ENCODE results near the gene DOCK7. TPM values are rescaled to one million over a fixed set of nuclear protein-coding genes. Genes with fewer than 3 reads are reported as not detected.
A peak's percentile ranks its signal among the peaks of the same experiment; 100 is the strongest.

The DOCK7 gene
- total and polyA plus RNA-seq, 2 of the 8 experiments (the other 6 are each of a cell fraction or from before 2014, with no cell fraction given): 10.2 to 33.7 TPM

- Histone ChIP-seq H3K14ac (ENCODE audit: insufficient read length) (no peak overlapping the region), H2BK20ac (ENCODE audit: low read length) (no peak overlapping the region), H2BK12ac (ENCODE audit: low read depth, low read length) (no peak overlapping the region), H3K9ac (replicated peaks in 1 of 4; ENCODE audit: extremely low read depth in 1 of 4, low read depth in 3 of 4, low read length in 3 of 4) (no peak overlapping the region), H2BK15ac (ENCODE audit: low read length) (no peak overlapping the region), H3K36me3 (ENCODE audit: control insufficient read depth in 2 of 4, insufficient read depth in 4 of 4, low read length in 3 of 4) (peaks cover 0 to 7% (median 2%) of the 10 kb centered on the region in 4 experiments; a peak in 3 of 8 replicates), H3K4me3 (ENCODE audit: extremely low read depth in 1 of 4, insufficient read depth in 2 of 4, low read depth in 3 of 4, low read length in 4 of 4) (no peak overlapping the region), H4K20me1 (replicated peaks in 1 of 2; ENCODE audit: control insufficient read depth in 1 of 2, insufficient read depth in 2 of 2, low read length in 2 of 2) (no peaks in the 10 kb centered on the region), H3K9me3 (ENCODE audit: insufficient read depth in 2 of 2, low read depth in 1 of 2, low read length in 1 of 2) (no peaks in the 10 kb centered on the region), H3K56ac (replicated peaks; ENCODE audit: insufficient read length, low read depth, low read length) (no peak overlapping the region), H4K91ac (replicated peaks; ENCODE audit: insufficient read length, low read length) (no peak overlapping the region), H3K4ac (replicated peaks; ENCODE audit: insufficient read length, low read depth, low read length) (no peak overlapping the region), H2AK5ac (ENCODE audit: low read depth, low read length) (no peak overlapping the region), H3K27ac (ENCODE audit: low read depth, low read length) (no peak overlapping the region), H3K4me2 (ENCODE audit: insufficient read depth in 1 of 2, low read depth in 2 of 2, low read length in 2 of 2) (no peak overlapping the region), H3K4me1 (replicated peaks in 1 of 4; ENCODE audit: control insufficient read depth in 3 of 4, insufficient read depth in 4 of 4, low read length in 3 of 4) (no peaks in the 10 kb centered on the region), H3K79me2 (ENCODE audit: control insufficient read depth in 1 of 2, insufficient read depth in 2 of 2, low read length in 2 of 2) (no peaks in the 10 kb centered on the region), H3K27me3 (replicated peaks in 1 of 4; ENCODE audit: control insufficient read depth in 3 of 4, extremely low read depth in 1 of 4, insufficient read depth in 3 of 4, low read length in 3 of 4) (no peaks in the 10 kb centered on the region), H3K79me1 (ENCODE audit: low read depth, low read length) (no peaks in the 10 kb centered on the region), H4K8ac (ENCODE audit: extremely low read depth, insufficient read depth, low read length) (no peak overlapping the region), H2AFZ (ENCODE audit: low read length) (no peak overlapping the region), H2BK5ac (ENCODE audit: low read depth, low read length) (no peak overlapping the region), H3K23me2 (ENCODE audit: low read depth, low read length) (no peaks in the 10 kb centered on the region), H4K5ac (ENCODE audit: insufficient read length, low read depth, low read length) (no peak overlapping the region), H3K23ac (ENCODE audit: insufficient read length) (no peak overlapping the region), H3K18ac (ENCODE audit: extremely low read depth, low read length) (no peak overlapping the region), H2BK120ac (replicated peaks; ENCODE audit: low read depth, low read length) (no peak overlapping the region)
- DNase-seq (ENCODE audit: low read depth in 1 of 2, low spot score in 2 of 2) (no peak), FAIRE-seq (peak; percentile 57)
- 93% methylated on average over 6 of the region's 6 CpGs; no CpG with 5 or more reads in 1 of the 2 experiments for WGBS, 2 experiments (ENCODE audit: extremely low coverage in 1 of 2, insufficient coverage in 1 of 2, insufficient read length in 1 of 2, insufficient replicate concordance in 2 of 2, low coverage in 1 of 2, low lambda C conversion rate in 2 of 2, missing lambda C conversion rate in 1 of 2)
- TF ChIP-seq ASH2L (IDR thresholded peaks at IDR 0.05; ENCODE audit: low read length): no peak
- no peak for TF ChIP-seq EGR1 (IDR thresholded peaks at IDR 0.05; ENCODE audit: borderline replicate concordance, low read depth, low read length)
- no peak for TF ChIP-seq TAF1 (IDR thresholded peaks at IDR 0.05; ENCODE audit: low read depth, low read length)
- TF ChIP-seq BACH1 (IDR thresholded peaks at IDR 0.05; ENCODE audit: low read length): no peak
- no peak for TF ChIP-seq YY1 (IDR thresholded peaks at IDR 0.05; ENCODE audit: low read depth, low read length)
- no peak for TF ChIP-seq RBBP5 (IDR thresholded peaks at IDR 0.05; ENCODE audit: borderline replicate concordance, low read depth, low read length)
- no peak for TF ChIP-seq KDM5A (IDR thresholded peaks at IDR 0.05; ENCODE audit: low read length)
- no peak for TF ChIP-seq EZH2 (IDR thresholded peaks at IDR 0.05; ENCODE audit: low read depth, low read length, severe bottlenecking)
- no peak for TF ChIP-seq BCL11A (IDR thresholded peaks at IDR 0.05; ENCODE audit: low read depth in 2 of 2, low read length in 2 of 2)
- no peak for TF ChIP-seq SIN3A (conservative IDR thresholded peaks at IDR 0.05 in 1 of 2, IDR thresholded peaks at IDR 0.05 in 1 of 2; ENCODE audit: low read depth in 1 of 2, low read length in 2 of 2)
- TF ChIP-seq MAFK (IDR thresholded peaks at IDR 0.05; ENCODE audit: low read depth, low read length): no peak
- TF ChIP-seq HDAC2 (IDR thresholded peaks at IDR 0.05; ENCODE audit: borderline replicate concordance in 1 of 2, low read depth in 2 of 2, low read length in 2 of 2): no peak
- no peak for TF ChIP-seq RFX5 (IDR thresholded peaks at IDR 0.05; ENCODE audit: borderline replicate concordance, low read depth, low read length)
- CTCF ChIA-PET (ENCODE audit: partially characterized antibody): no interaction called here
- POLR2A ChIA-PET (ENCODE audit: partially characterized antibody): interaction anchor here (0.7 kb wide), 1 partner anchor 38 kb away, joined by 3 read pairs; no protein-coding TSS in a partner anchor
Observed at GRCh38 chr1:62637392-62638105, 50.6 kb downstream of the DOCK7 start.

All from H1 (cell line).